HG03060 (cell line): ENCODE measurements around the gene TMUB2.

ENCODE experiments used
- ATAC-seq: cut with Tn5 transposase; IDR thresholded peaks from one replicate; pipeline ENCODE4 v1.9.1; 2021; ENCODE audit warnings: low read depth, moderate number of reproducible peaks; ENCODE audit not compliant: unreplicated experiment

The TMUB2 gene

GRCh38 chr17:44176257-44176656 is 10.5 kb upstream of the TMUB2 start:
- ATAC-seq, result no peak

GRCh38 chr17:44176671-44177501 is 9.9 kb upstream of the TMUB2 start:
- ATAC-seq, result no peak

GRCh38 chr17:44177640-44178039 is 9.1 kb upstream of the TMUB2 start:
- ATAC-seq, result no peak

- no peak for ATAC-seq
Measured at GRCh38 chr17:44178133-44178532, 8.6 kb upstream of the TMUB2 start.

GRCh38 chr17:44183024-44183423 is 3.7 kb upstream of the TMUB2 start:
- ATAC-seq, result no peak

- no peak for ATAC-seq
Measured at GRCh38 chr17:44184212-44184810, 2.5 kb upstream of the TMUB2 start.

GRCh38 chr17:44187131-44187899 is 543 bp downstream of the TMUB2 start:
- peak; percentile 2 for ATAC-seq

- no peak for ATAC-seq
Measured at GRCh38 chr17:44188576-44189403, 2.0 kb downstream of the TMUB2 start.

GRCh38 chr17:44190481-44190880 is 3.7 kb downstream of the TMUB2 start:
- ATAC-seq, result no peak

- ATAC-seq, result no peak
Measured at GRCh38 chr17:44191369-44191768, 4.6 kb downstream of the TMUB2 start.

- ATAC-seq, result no peak
Measured at GRCh38 chr17:44191941-44192496, 5.2 kb downstream of the TMUB2 start.

GRCh38 chr17:44192750-44193149 is 6.0 kb downstream of the TMUB2 start:
- ATAC-seq, result no peak

- ATAC-seq, result no peak
Measured at GRCh38 chr17:44193326-44194084, 6.7 kb downstream of the TMUB2 start.

- ATAC-seq, result no peak
Measured at GRCh38 chr17:44197107-44197506, 10.3 kb downstream of the TMUB2 start.

- ATAC-seq, result no peak
Measured at GRCh38 chr17:44197980-44198720, 11.4 kb downstream of the TMUB2 start.

- no peak for ATAC-seq
Measured at GRCh38 chr17:44198721-44199552, 12.2 kb downstream of the TMUB2 start.

- peak; percentile 46 for ATAC-seq
Measured at GRCh38 chr17:44199553-44200477, 13.0 kb downstream of the TMUB2 start, which contains the start of gene ATXN7L3. ATXN7L3 (minus strand) TSS chr17:44199884; CDS start chr17:44198070, 1,814 bp downstream.
